Measurements from ENCODE around the gene TOX3.

- TF ChIP-seq ZFP30 (CRISPR knock-in tag; IDR thresholded peaks at IDR 0.05) (no peak), ARNTL (CRISPR knock-in tag; IDR thresholded peaks at IDR 0.05; ENCODE audit: borderline replicate concordance, low read depth) (no peak), CSDC2 (CRISPR knock-in tag; IDR thresholded peaks at IDR 0.05) (no peak), GLIS3 (CRISPR knock-in tag; IDR thresholded peaks at IDR 0.05) (no peak), PPARA (CRISPR knock-in tag; IDR thresholded peaks at IDR 0.05; ENCODE audit: borderline replicate concordance) (no peak), PATZ1 (CRISPR knock-in tag; IDR thresholded peaks at IDR 0.05; ENCODE audit: borderline replicate concordance) (no peak), ZFP3 (CRISPR knock-in tag; IDR thresholded peaks at IDR 0.05) (no peak)
Observed at GRCh38 chr16:52408191-52408845, 138.6 kb downstream of the TOX3 start.
